Heart left ventricle (tissue), 13 donors: ENCODE measurements around the gene LZTS3.

Source experiments
- CTCF ChIP-seq, 12 donors: fragments of 200-600 bp; sonication (generic) in 4 of 12; IDR thresholded peaks; one replicate each; pipeline versions ENCODE4 v1.5.0 to v1.8.0; 2018 to 2022; ENCODE audit warnings: antibody characterized with exemption in 12 of 12, mild to moderate bottlenecking in 5 of 12
- POLR2A ChIP-seq, 2 donors: fragments of 450-650 bp; IDR thresholded peaks; one replicate each; pipeline ENCODE4 v1.6.1; 2017; ENCODE audit warnings: antibody characterized with exemption in 2 of 2, mild to moderate bottlenecking in 2 of 2, moderate library complexity in 2 of 2
- donor health status: ischemic (EF 13 %, LVEDD 7.1; RV severe dilation, severe dysfunction).
- donor health status: DM: no; HTN: yes; CAD: no.
- donor health status: DM: no; HTN: no; CAD: no.
- donor health status: ischemic (EF 25% LVEDD 6.9; RV normal size, moderate dysfunction).
- donor health status: ischemic (EF 25% LVEDD 5.7; RV mildly dilated, moderate dysfunction).
- donor health status: ischemic (EF 35%, LVEDD 5.7; RV mildly dilated, moderate dysfunction).
- donor health status: nonischemic (EF 11% LVEDD 7.7; RV severe dilation, severe dysfunction).
- donor health status: DM: yes; HTN: yes; CAD: no.
- donor health status: PGD.
- donor health status: ischemic (EF 29% LVEDD 5.4; RV normal size, mild dysfunction).
- donor health status: nonischemic (EF 23%, LVEDD 6.1; RV moderate dilation, normal function).

DNA sequence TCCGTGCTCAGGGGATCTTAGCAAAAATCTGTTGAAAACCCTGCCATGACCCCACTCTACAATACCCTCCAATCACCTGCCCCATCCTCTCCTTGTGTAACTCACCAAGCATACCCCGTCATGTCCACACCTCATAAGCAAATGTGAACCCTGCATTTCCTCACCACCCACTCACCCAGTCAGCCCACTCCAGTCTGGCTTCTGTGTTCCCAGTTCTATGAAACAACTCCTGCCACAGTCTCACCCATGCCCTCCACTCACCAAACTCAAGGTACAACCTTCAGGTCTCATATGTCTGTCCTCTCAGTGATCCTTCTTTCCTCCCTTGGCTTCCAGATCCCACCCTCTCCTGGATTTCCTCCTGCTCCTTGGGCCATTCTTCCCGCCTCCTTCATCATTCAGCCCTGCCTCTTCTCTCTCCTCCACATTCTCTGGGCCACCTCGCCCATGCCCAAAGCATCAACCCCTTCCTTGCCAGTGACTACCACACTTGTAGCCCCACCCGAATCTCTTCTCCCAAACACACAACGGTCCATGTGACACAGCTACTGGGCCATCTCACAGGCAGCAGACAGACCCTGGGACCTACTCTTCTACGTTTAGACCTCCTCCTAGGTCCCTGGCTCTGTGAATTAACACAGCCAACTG lies 22.4 kb upstream of the LZTS3 start:
- TF ChIP-seq POLR2A (IDR thresholded peaks at IDR 0.05), result no peak
- TF ChIP-seq CTCF (IDR thresholded peaks at IDR 0.05), result no peak
